HG03378 (cell line): ENCODE data around the gene ACAD9.
"Not testable (repeated sequence)": the region's sequence is repeated elsewhere in the genome, so short reads cannot be mapped to it uniquely, and the experiment has no call there.

Experiments used
- ATAC-seq: cut with Tn5 transposase; IDR thresholded peaks from one replicate; pipeline ENCODE4 v1.9.1; 2021; ENCODE audit warnings: mild to moderate bottlenecking, moderate library complexity; ENCODE audit not compliant: unreplicated experiment

ACAD9 gene

GRCh38 chr3:128859630-128860029 lies 19.8 kb upstream of the ACAD9 start:
- ATAC-seq: no peak

- ATAC-seq: no peak
Measured at GRCh38 chr3:128861491-128861890, 17.9 kb upstream of the ACAD9 start.

GRCh38 chr3:128863560-128863959 lies 15.9 kb upstream of the ACAD9 start:
- ATAC-seq: no peak

GRCh38 chr3:128864351-128864811 lies 15.0 kb upstream of the ACAD9 start:
- ATAC-seq: no peak

- ATAC-seq: not testable (repeated sequence)
Measured at GRCh38 chr3:128864849-128865804, 14.3 kb upstream of the ACAD9 start.

- ATAC-seq: no peak
Measured at GRCh38 chr3:128867200-128868125, 12.0 kb upstream of the ACAD9 start.

GRCh38 chr3:128870347-128870746 lies 9.1 kb upstream of the ACAD9 start:
- no peak for ATAC-seq

- no peak for ATAC-seq
Measured at GRCh38 chr3:128872282-128872681, 7.1 kb upstream of the ACAD9 start.

- no peak for ATAC-seq
Measured at GRCh38 chr3:128872744-128873143, 6.7 kb upstream of the ACAD9 start.

GRCh38 chr3:128873244-128874022 lies 6.0 kb upstream of the ACAD9 start:
- ATAC-seq: no peak

GRCh38 chr3:128874481-128875180 lies 4.8 kb upstream of the ACAD9 start:
- ATAC-seq: no peak

GRCh38 chr3:128875556-128876120 lies 3.8 kb upstream of the ACAD9 start:
- no peak for ATAC-seq

GRCh38 chr3:128878011-128878457 lies 1.4 kb upstream of the ACAD9 start:
- no peak for ATAC-seq

GRCh38 chr3:128878556-128879124 lies 780 bp upstream of the ACAD9 start:
- ATAC-seq: peak; percentile 8

GRCh38 chr3:128879991-128880390 lies 571 bp downstream of the ACAD9 start:
- ATAC-seq: no peak

- not testable (repeated sequence) for ATAC-seq
Measured at GRCh38 chr3:128880455-128880854, 1.0 kb downstream of the ACAD9 start.

- no peak for ATAC-seq
Measured at GRCh38 chr3:128881576-128881975, 2.2 kb downstream of the ACAD9 start.

GRCh38 chr3:128882719-128883118 lies 3.3 kb downstream of the ACAD9 start:
- no peak for ATAC-seq

GRCh38 chr3:128884992-128885391 lies 5.6 kb downstream of the ACAD9 start:
- ATAC-seq: no peak
